ENCODE measurements around the gene PIM1. TPM values are rescaled to one million over a fixed set of nuclear protein-coding genes. Genes with fewer than 3 reads are reported as not detected.

Gene PIM1
- total and polyA plus RNA-seq, 9 of the 15 experiments (the other 6 are each of a cell fraction or from before 2014, with no cell fraction given) = 19.0 to 789 (median 212) TPM

DNA sequence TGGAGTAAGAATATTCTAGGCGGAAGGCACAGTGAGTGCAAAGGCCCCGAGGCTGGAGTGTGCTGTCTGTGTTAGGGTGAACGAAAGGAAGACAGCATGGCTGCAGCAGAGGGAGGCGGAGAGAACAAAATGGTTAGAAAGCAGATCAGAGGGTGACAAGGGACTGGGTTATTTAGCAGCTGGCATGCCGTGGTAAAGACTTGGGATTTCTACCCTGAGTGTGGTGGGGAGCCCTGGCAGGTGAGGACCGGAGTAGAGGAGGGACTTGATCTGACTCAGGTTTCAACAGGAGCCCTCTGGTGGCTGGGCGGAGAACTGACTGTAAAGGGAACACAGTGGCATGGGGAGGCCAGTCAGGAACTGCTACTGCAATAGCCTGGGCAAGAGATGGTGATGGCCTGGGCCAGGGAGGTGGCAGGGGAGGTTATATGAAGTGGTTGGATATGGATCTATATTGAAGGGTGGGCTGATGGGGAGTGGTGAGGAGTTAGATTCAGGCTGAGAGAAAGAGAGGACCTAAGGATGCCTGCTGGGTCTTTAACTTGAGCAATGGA lies 38.0 kb downstream of the PIM1 start:
- Histone ChIP-seq H3K9ac (ENCODE audit: insufficient read depth in 1 of 2, low read depth in 2 of 2, low read length in 2 of 2) (peak overlapping the region in 1 of 2 experiments; percentile 3; a peak in 1 of 4 replicates), H3K4me3 (no peak overlapping the region), H4K20me1 (replicated peaks; ENCODE audit: control insufficient read depth, insufficient read depth, low read length) (no peaks in the 10 kb centered on the region), H3K4me2 (ENCODE audit: insufficient read depth, low read length) (peak overlapping the region; percentile 10), H3K36me3 (ENCODE audit: control insufficient read depth, insufficient read depth, low read length) (no peaks in the 10 kb centered on the region; the same call in 2 of the 3 replicates), H3K27ac (ENCODE audit: extremely low read depth, low read depth, low read length) (peak overlapping the region; percentile 7; the same call in 2 of the 3 replicates), H3K27me3 (ENCODE audit: control insufficient read depth in 2 of 2, insufficient read depth in 2 of 2, low read length in 2 of 2) (no peaks in the 10 kb centered on the region), H3K9me3 (replicated peaks; ENCODE audit: control insufficient read depth, insufficient read depth, low read depth, low read length) (no peaks in the 10 kb centered on the region), H3K79me2 (ENCODE audit: control insufficient read depth, insufficient read depth, low read length) (peaks cover 7% of the 10 kb centered on the region; the same call in 1 of the 3 replicates), H3K4me1 (replicated peaks in 1 of 2; ENCODE audit: control insufficient read depth in 2 of 2, insufficient read depth in 2 of 2, low read length in 2 of 2) (peaks cover 60 to 72% of the 10 kb centered on the region in 2 experiments), H3K9me1 (ENCODE audit: control insufficient read depth, insufficient read depth, low read length) (no peaks in the 10 kb centered on the region), H2AFZ (ENCODE audit: low read depth, low read length) (peak overlapping the region; percentile 60)
- in situ Hi-C loops (cut with MboI) (loop anchor here (5.0 to 10.0 kb wide), 4 partner anchors 36 to 441 kb away; partner anchors contain the start of gene PIM1), intact Hi-C loops (cut with micrococcal nuclease) (loop anchor here (1.0 kb wide), 2 partner anchors 25 to 31 kb away; no protein-coding TSS in a partner anchor)
- ChIA-PET CTCF (ENCODE audit: low intra/inter-chr PET ratio) (interaction anchor here (0.5 to 9.0 kb wide), 9 partner anchors 31 to 188 kb away, joined by 4 to 204 read pairs (median 4); no protein-coding TSS in a partner anchor), POLR2A (interaction anchor here (0.6 to 7.3 kb wide), 4 partner anchors 33 to 186 kb away, joined by 3 to 67 read pairs (median 4); no protein-coding TSS in a partner anchor)
- FAIRE-seq = peak; percentile 80
- BruUV-seq (replicated peaks) = no TSS peak
- peak; percentile 88 to 97 (median 90) for DNase-seq (ENCODE audit: extremely low read depth in 1 of 4, low spot score in 3 of 4)
- WGBS (ENCODE audit: insufficient coverage, low coverage, missing lambda C conversion rate) = 36% methylated on average over 7 of the region's 7 CpGs
- ATAC-seq = peak; percentile 83
- TF ChIP-seq ZNF274 (IDR thresholded peaks at IDR 0.05; ENCODE audit: borderline replicate concordance, low read depth, low read length) (no peak), RBBP5 (IDR thresholded peaks at IDR 0.05; ENCODE audit: borderline replicate concordance, insufficient read depth, low read length, poor library complexity, severe bottlenecking) (no peak), BCL6 (CRISPR knock-in tag; IDR thresholded peaks at IDR 0.05) (peak; percentile 62; the same call in 1 of the 2 replicates), ATF1 (CRISPR knock-in tag; IDR thresholded peaks at IDR 0.05) (no peak), ATF1 (tag; IDR thresholded peaks at IDR 0.05) (peak; percentile 25; the same call in 1 of the 2 replicates), ZNF253 (CRISPR knock-in tag; conservative IDR thresholded peaks at IDR 0.05) (no peak), SUPT5H (IDR thresholded peaks at IDR 0.05) (no peak), IRF1 (CRISPR knock-in tag; IDR thresholded peaks at IDR 0.05; ENCODE audit: borderline replicate concordance) (no peak), KDM5B (IDR thresholded peaks at IDR 0.05; ENCODE audit: insufficient replicate concordance, low read depth, low read length) (no peak), CCAR2 (IDR thresholded peaks at IDR 0.05; ENCODE audit: low read depth, low read length) (no peak), TCFL5 (CRISPR knock-in tag; conservative IDR thresholded peaks at IDR 0.05) (no peak), ZKSCAN8 (CRISPR knock-in tag; IDR thresholded peaks at IDR 0.05) (no peak), EZH2 (IDR thresholded peaks at IDR 0.05; ENCODE audit: borderline replicate concordance, low read depth, low read length) (no peak), BRD9 (IDR thresholded peaks at IDR 0.05; ENCODE audit: low read depth, partially characterized antibody) (peak; percentile 98), TCF3 (CRISPR knock-in tag; IDR thresholded peaks at IDR 0.05) (peak; percentile 43), ZNF146 (CRISPR knock-in tag; IDR thresholded peaks at IDR 0.05; ENCODE audit: unreplicated experiment) (no peak), MTF1 (CRISPR knock-in tag; IDR thresholded peaks at IDR 0.05; ENCODE audit: borderline replicate concordance) (0 out of 2 replicates have a peak, but pooled peaks have one; percentile 35), SREBF2 (CRISPR knock-in tag; IDR thresholded peaks at IDR 0.05) (no peak), WHSC1 (IDR thresholded peaks at IDR 0.05; ENCODE audit: low read length) (no peak)
- TF ChIP-seq, protein P1, sequence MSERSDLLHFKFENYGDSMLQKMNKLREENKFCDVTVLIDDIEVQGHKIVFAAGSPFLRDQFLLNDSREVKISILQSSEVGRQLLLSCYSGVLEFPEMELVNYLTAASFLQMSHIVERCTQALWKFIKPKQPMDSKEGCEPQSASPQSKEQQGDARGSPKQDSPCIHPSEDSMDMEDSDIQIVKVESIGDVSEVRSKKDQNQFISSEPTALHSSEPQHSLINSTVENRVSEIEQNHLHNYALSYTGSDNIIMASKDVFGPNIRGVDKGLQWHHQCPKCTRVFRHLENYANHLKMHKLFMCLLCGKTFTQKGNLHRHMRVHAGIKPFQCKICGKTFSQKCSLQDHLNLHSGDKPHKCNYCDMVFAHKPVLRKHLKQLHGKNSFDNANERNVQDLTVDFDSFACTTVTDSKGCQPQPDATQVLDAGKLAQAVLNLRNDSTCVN (CRISPR knock-in tag; IDR thresholded peaks at IDR 0.05) = no peak; the same call in 1 of the 2 replicates
